ENCODE data around the gene ACAA1. TPM values are rescaled to one million over a fixed set of nuclear protein-coding genes. Genes with fewer than 3 reads are reported as not detected.

Gene ACAA1
- polyA plus RNA-seq, 1 of the 3 experiments (the other 2 are of a cell fraction) = 86.4 TPM

GRCh38 chr3:38084334-38085310 lies 52.3 kb downstream of the ACAA1 start (continued):
- TF ChIP-seq SIN3A (IDR thresholded peaks at IDR 0.05; ENCODE audit: borderline replicate concordance, low read depth, low read length) (no peak), RAD21 (IDR thresholded peaks at IDR 0.05; ENCODE audit: low read length) (no peak), TCF12 (IDR thresholded peaks at IDR 0.05) (no peak)

- Histone ChIP-seq H3K27ac (ENCODE audit: low read depth in 2 of 2, low read length in 1 of 2) (no peak overlapping the region), H4K20me1 (ENCODE audit: insufficient read depth) (no peaks in the 10 kb centered on the region), H2AFZ (ENCODE audit: low read depth) (no peak overlapping the region), H3K4me2 (no peak overlapping the region), H3K36me3 (replicated peaks in 1 of 2; ENCODE audit: control insufficient read depth in 1 of 2, insufficient read depth in 2 of 2, low read length in 1 of 2) (no peaks in the 10 kb centered on the region), H3K9ac (no peak overlapping the region), H3F3A (replicated peaks; ENCODE audit: insufficient read depth) (peaks cover 9% of the 10 kb centered on the region), H3K79me2 (ENCODE audit: insufficient read depth) (no peaks in the 10 kb centered on the region), H3K4me1 (ENCODE audit: control insufficient read depth in 1 of 2, insufficient read depth in 2 of 2, low read depth in 1 of 2, low read length in 1 of 2) (no peaks in the 10 kb centered on the region), H3K9me3 (no peaks in the 10 kb centered on the region), H3K9me2 (no peaks in the 10 kb centered on the region), H3K4me3 (ENCODE audit: low read depth in 2 of 2, low read length in 1 of 2) (no peak overlapping the region), H3K27me3 (ENCODE audit: insufficient read depth) (no peaks in the 10 kb centered on the region)
- TF ChIP-seq RCOR1 (IDR thresholded peaks at IDR 0.05; ENCODE audit: low read length) = no peak
- no peak for TF ChIP-seq REST (IDR thresholded peaks at IDR 0.05; ENCODE audit: low read depth, low read length)
- TF ChIP-seq YY1 (IDR thresholded peaks at IDR 0.05; ENCODE audit: low read depth) = no peak
- TF ChIP-seq MAX (IDR thresholded peaks at IDR 0.05; ENCODE audit: low read depth) = no peak
- no peak for TF ChIP-seq RXRA (IDR thresholded peaks at IDR 0.05; ENCODE audit: borderline replicate concordance, low read depth)
- TF ChIP-seq GABPA (IDR thresholded peaks at IDR 0.05; ENCODE audit: low read depth) = no peak
- no peak for TF ChIP-seq FOXJ3 (CRISPR knock-in tag; IDR thresholded peaks at IDR 0.05)
- TF ChIP-seq USF2 (IDR thresholded peaks at IDR 0.05; ENCODE audit: borderline replicate concordance, low read depth, low read length) = no peak
- TF ChIP-seq IRF3 (IDR thresholded peaks at IDR 0.05; ENCODE audit: low read depth, low read length) = no peak
- no peak for TF ChIP-seq CTCF (IDR thresholded peaks at IDR 0.05)
- TF ChIP-seq PBX3 (IDR thresholded peaks at IDR 0.05) = no peak
- TF ChIP-seq RFX5 (IDR thresholded peaks at IDR 0.05; ENCODE audit: low read length) = no peak
- no peak for TF ChIP-seq MEF2A (IDR thresholded peaks at IDR 0.05; ENCODE audit: borderline replicate concordance, low read depth)
- TF ChIP-seq TCF12 (IDR thresholded peaks at IDR 0.05) = no peak
- TF ChIP-seq POLR2AphosphoS5 (IDR thresholded peaks at IDR 0.05; ENCODE audit: low read depth, low read length) = no peak
- TF ChIP-seq RAD21 (IDR thresholded peaks at IDR 0.05; ENCODE audit: low read length) = no peak
- TF ChIP-seq TAF1 (IDR thresholded peaks at IDR 0.05; ENCODE audit: borderline replicate concordance, low read depth, low read length) = no peak
- TF ChIP-seq NFIC (IDR thresholded peaks at IDR 0.05; ENCODE audit: borderline replicate concordance) = no peak
- no peak for TF ChIP-seq TEAD4 (IDR thresholded peaks at IDR 0.05; ENCODE audit: borderline replicate concordance, insufficient read depth)
- CTCF ChIA-PET = no interaction called here
- DNase-seq = no peak
- POLR2A ChIA-PET = no interaction called here
- 85% methylated on average over 13 of the region's 13 CpGs for WGBS (ENCODE audit: low lambda C conversion rate)
These were observed 53.0 kb downstream of the ACAA1 start for GRCh38 chr3:38083871-38084333.
